Fibroblast of peridontal ligament (primary cell): Measurements from ENCODE around the gene EPS8L3.
A peak's percentile ranks its signal among the peaks of the same experiment; 100 is the strongest.
"Not testable (repeated sequence)": the region's sequence is repeated elsewhere in the genome, so short reads cannot be mapped to it uniquely, and the experiment has no call there.

Experiments used
- DNase-seq: peaks from one replicate; pipeline ENCODE4 v3.0.0-alpha.2; 2010; ENCODE audit errors: extremely low read depth

The EPS8L3 gene

GRCh38 chr1:109780982-109781381 lies 17.3 kb upstream of the EPS8L3 start:
- DNase-seq, result no peak

GRCh38 chr1:109777980-109778625 lies 14.4 kb upstream of the EPS8L3 start:
- DNase-seq, result no peak

GRCh38 chr1:109777436-109777835 lies 13.7 kb upstream of the EPS8L3 start:
- no peak for DNase-seq

- DNase-seq, result peak; percentile 83
Observed at GRCh38 chr1:109776911-109777310, 13.2 kb upstream of the EPS8L3 start.

- DNase-seq, result no peak
Observed at GRCh38 chr1:109776206-109776835, 12.6 kb upstream of the EPS8L3 start.

- peak; percentile 34 for DNase-seq
Observed at GRCh38 chr1:109775398-109775797, 11.7 kb upstream of the EPS8L3 start.

GRCh38 chr1:109773900-109774485 lies 10.3 kb upstream of the EPS8L3 start:
- no peak for DNase-seq

- DNase-seq, result peak; percentile 88
Observed at GRCh38 chr1:109773203-109773899, 9.6 kb upstream of the EPS8L3 start.

GRCh38 chr1:109772658-109773202 lies 9.0 kb upstream of the EPS8L3 start:
- no peak for DNase-seq

- DNase-seq, result no peak
Observed at GRCh38 chr1:109771712-109772657, 8.3 kb upstream of the EPS8L3 start.

- DNase-seq, result no peak
Observed at GRCh38 chr1:109770331-109771095, 6.8 kb upstream of the EPS8L3 start.

GRCh38 chr1:109769330-109770078 lies 5.8 kb upstream of the EPS8L3 start:
- DNase-seq, result peak; percentile 40

GRCh38 chr1:109768820-109769219 lies 5.1 kb upstream of the EPS8L3 start:
- no peak for DNase-seq

GRCh38 chr1:109768335-109768650 lies 4.6 kb upstream of the EPS8L3 start:
- DNase-seq, result no peak

- DNase-seq, result no peak
Observed at GRCh38 chr1:109767637-109768334, 4.1 kb upstream of the EPS8L3 start.

GRCh38 chr1:109766991-109767636 lies 3.4 kb upstream of the EPS8L3 start:
- not testable (repeated sequence) for DNase-seq

- DNase-seq, result no peak
Observed at GRCh38 chr1:109765896-109766615, 2.3 kb upstream of the EPS8L3 start.

- no peak for DNase-seq
Observed at GRCh38 chr1:109765483-109765815, 1.7 kb upstream of the EPS8L3 start.
